Breast epithelium (tissue), 4 donors: ENCODE data around the gene KDM4C. TPM values are rescaled to one million over a fixed set of nuclear protein-coding genes. Genes with fewer than 3 reads are reported as not detected.

Source experiments
- DNase-seq, 2 donors: peaks; one replicate each; pipeline ENCODE4 v3.0.0-alpha.2; 2019; ENCODE audit warnings: low spot score in 2 of 2
- H3K27ac ChIP-seq, 2 donors: fragments of 200-600 bp; sonication (generic) in 1 of 2; one replicate each; pipeline ENCODE4 v1.5.1; 2016 to 2019; ENCODE audit warnings: mild to moderate bottlenecking in 1 of 2
- H3K27me3 ChIP-seq, 2 donors: fragments of 200-600 bp; sonication (generic) in 1 of 2; one replicate each; pipeline versions ENCODE4 v1.5.1 to v1.6.0; 2017 to 2019; ENCODE audit warnings: control low read depth in 1 of 2, mild to moderate bottlenecking in 1 of 2
- H3K36me3 ChIP-seq: fragments of 200-600 bp; one replicate; pipeline ENCODE4 v1.5.1; 2019
- H3K4me1 ChIP-seq, 2 donors: fragments of 200-600 bp; sonication (generic); one replicate each; pipeline ENCODE4 v1.5.1; 2016 to 2019; ENCODE audit warnings: control low read depth in 1 of 2
- H3K4me3 ChIP-seq, 3 donors: fragments of 200-600 bp; sonication (generic); 1 replicate in 2 of 3; 2 replicates in 1 of 3; pipeline ENCODE4 v1.5.1; 2016 to 2019; ENCODE audit warnings: mild to moderate bottlenecking in 3 of 3, moderate library complexity in 2 of 3
- H3K9me3 ChIP-seq, 2 donors: fragments of 200-600 bp; sonication (generic) in 1 of 2; one replicate each; pipeline ENCODE4 v1.5.1; 2016 to 2019; ENCODE audit warnings: control low read depth in 1 of 2
- POLR2A ChIP-seq: fragments of 450-650 bp; IDR thresholded peaks from one replicate; pipeline ENCODE4 v1.6.1; 2016; ENCODE audit warnings: antibody characterized with exemption, mild to moderate bottlenecking, moderate library complexity
- POLR2AphosphoS5 ChIP-seq, 3 donors: sonication (generic); formaldehyde crosslinking; IDR thresholded peaks; one replicate each; pipeline ENCODE4 v1.6.1; 2017; ENCODE audit warnings: antibody characterized with exemption in 3 of 3
- intact Hi-C: fragments of 100-400 bp; cut with DNase I; formaldehyde crosslinking; loops from one replicate; pipeline ENCODE4 v1.15.1; 2023; ENCODE audit warnings: low total_unique reads
- total RNA-seq, 3 donors: library from RNA; depleted of rRNA; stranded (reverse); fragments of >200 nt; gene quantifications; one replicate each; pipeline ENCODE4 v1.1.0, GENCODE V29; 2016
- TF ChIP-seq, protein P1 (sequence below), 3 donors: fragments of 450-650 bp; IDR thresholded peaks; one replicate each; pipeline ENCODE4 v1.5.1; 2016 to 2017; ENCODE audit warnings: antibody characterized with exemption in 3 of 3, mild to moderate bottlenecking in 3 of 3, moderate library complexity in 3 of 3

Gene KDM4C
- total RNA-seq, 3 donors from 2014 or later = 37.8 to 80.9 (median 60.0) TPM

DNA sequence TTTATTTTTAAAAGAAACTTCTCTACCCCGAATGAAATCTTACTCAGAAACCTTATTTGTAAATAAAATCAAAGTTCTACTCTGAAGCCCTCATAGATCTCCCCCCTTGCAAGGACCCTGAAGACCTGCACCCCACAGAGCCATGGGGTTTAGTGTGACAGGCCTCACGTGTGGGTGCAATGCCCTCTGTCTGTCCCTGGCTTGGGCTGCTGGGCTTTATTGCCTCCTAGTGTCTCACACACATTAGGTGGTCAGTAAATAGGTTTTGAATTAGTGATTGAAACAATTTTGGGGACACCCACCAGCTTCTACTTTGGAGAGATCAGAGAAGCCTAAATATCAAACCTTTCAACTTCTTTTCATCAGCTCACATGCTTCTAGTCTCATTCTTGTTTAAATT is 403.7 kb downstream of the KDM4C start:
- no peak overlapping the region for H3K27ac ChIP-seq
- no peaks in the 10 kb centered on the region for H3K4me1 ChIP-seq
- no peak overlapping the region for H3K4me3 ChIP-seq
- H3K27me3 ChIP-seq = no peaks in the 10 kb centered on the region
- intact Hi-C loops = no loop called here
- H3K9me3 ChIP-seq = no peaks in the 10 kb centered on the region
- no peaks in the 10 kb centered on the region for H3K36me3 ChIP-seq
- TF ChIP-seq, protein P1, sequence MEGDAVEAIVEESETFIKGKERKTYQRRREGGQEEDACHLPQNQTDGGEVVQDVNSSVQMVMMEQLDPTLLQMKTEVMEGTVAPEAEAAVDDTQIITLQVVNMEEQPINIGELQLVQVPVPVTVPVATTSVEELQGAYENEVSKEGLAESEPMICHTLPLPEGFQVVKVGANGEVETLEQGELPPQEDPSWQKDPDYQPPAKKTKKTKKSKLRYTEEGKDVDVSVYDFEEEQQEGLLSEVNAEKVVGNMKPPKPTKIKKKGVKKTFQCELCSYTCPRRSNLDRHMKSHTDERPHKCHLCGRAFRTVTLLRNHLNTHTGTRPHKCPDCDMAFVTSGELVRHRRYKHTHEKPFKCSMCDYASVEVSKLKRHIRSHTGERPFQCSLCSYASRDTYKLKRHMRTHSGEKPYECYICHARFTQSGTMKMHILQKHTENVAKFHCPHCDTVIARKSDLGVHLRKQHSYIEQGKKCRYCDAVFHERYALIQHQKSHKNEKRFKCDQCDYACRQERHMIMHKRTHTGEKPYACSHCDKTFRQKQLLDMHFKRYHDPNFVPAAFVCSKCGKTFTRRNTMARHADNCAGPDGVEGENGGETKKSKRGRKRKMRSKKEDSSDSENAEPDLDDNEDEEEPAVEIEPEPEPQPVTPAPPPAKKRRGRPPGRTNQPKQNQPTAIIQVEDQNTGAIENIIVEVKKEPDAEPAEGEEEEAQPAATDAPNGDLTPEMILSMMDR (IDR thresholded peaks at IDR 0.05) = no peak
- TF ChIP-seq POLR2A (no peak), POLR2AphosphoS5 (IDR thresholded peaks at IDR 0.05) (no peak)
- DNase-seq = no peak

DNA sequence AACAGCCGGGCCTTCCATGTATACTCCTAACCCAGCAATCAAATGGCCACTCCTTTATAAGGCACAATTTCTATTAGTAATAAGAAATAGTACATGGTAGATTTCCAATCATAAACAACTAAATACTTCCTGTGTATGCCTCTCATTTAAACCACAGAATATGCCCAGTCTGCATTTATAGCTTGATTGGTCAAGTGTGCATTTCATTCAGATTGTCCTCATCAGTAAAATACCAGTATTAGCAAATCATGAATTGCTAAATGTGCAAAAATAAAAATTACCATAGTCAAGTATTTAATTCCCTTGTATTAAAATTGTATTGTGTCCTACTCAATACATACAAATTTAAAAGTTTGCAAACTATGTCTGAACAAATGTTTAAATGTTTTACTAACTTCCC is 406.2 kb downstream of the KDM4C start:
- no peak for DNase-seq
- intact Hi-C loops = no loop called here
- H3K36me3 ChIP-seq = no peaks in the 10 kb centered on the region
- no peak overlapping the region for H3K27ac ChIP-seq
- H3K9me3 ChIP-seq = no peaks in the 10 kb centered on the region
- no peaks in the 10 kb centered on the region for H3K27me3 ChIP-seq
- no peaks in the 10 kb centered on the region for H3K4me1 ChIP-seq
- no peak overlapping the region for H3K4me3 ChIP-seq
- TF ChIP-seq POLR2A (no peak), POLR2AphosphoS5 (IDR thresholded peaks at IDR 0.05) (no peak)
- TF ChIP-seq, protein P1 (IDR thresholded peaks at IDR 0.05) = no peak

DNA sequence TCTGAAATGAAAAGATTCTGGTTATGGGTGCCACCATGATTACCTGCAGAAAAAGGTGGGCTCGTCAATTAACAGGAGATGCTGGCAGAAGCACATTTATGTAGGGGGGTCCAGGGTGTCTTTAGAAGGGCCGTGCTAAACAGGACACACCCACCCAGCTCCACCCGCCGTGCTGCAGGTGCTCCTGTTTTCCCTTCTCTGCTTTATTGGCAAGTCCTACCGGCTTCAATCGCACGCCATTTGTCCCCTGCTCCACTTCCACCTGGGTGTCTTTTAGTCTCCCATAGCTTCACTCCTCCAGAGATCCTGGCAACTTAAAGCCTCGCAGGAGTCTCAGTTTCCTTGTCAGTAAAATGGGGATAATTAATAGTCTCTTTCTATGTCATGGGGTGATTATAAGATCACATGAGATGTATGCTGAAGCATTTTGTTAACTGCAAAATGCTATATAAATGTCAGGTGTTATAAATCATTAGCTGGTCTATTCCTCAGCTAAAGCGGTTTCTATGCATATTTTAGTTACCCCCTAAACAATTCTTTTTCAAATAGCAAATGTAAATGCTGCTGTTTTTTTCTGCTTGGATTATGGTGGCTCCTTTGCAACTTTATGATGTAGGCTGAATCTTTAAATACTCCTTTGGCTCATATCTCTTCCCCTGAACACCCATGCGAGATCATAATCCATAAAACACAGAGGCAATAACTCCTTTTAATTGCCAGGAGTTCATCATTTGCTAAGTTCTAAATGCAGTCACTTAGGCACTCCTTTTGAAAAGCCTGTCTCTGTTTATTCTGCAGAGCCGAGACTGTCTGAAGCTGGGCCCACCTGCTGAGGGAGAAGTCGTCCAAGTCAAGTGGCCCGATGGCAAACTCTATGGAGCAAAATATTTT is 406.9 kb downstream of the KDM4C start:
- intact Hi-C loops = no loop called here
- no peaks in the 10 kb centered on the region for H3K9me3 ChIP-seq
- no peak overlapping the region for H3K4me3 ChIP-seq
- no peaks in the 10 kb centered on the region for H3K36me3 ChIP-seq
- TF ChIP-seq POLR2AphosphoS5 (IDR thresholded peaks at IDR 0.05) = no peak
- H3K27me3 ChIP-seq = no peaks in the 10 kb centered on the region
- no peak overlapping the region for H3K27ac ChIP-seq
- no peak for DNase-seq
- no peaks in the 10 kb centered on the region for H3K4me1 ChIP-seq

DNA sequence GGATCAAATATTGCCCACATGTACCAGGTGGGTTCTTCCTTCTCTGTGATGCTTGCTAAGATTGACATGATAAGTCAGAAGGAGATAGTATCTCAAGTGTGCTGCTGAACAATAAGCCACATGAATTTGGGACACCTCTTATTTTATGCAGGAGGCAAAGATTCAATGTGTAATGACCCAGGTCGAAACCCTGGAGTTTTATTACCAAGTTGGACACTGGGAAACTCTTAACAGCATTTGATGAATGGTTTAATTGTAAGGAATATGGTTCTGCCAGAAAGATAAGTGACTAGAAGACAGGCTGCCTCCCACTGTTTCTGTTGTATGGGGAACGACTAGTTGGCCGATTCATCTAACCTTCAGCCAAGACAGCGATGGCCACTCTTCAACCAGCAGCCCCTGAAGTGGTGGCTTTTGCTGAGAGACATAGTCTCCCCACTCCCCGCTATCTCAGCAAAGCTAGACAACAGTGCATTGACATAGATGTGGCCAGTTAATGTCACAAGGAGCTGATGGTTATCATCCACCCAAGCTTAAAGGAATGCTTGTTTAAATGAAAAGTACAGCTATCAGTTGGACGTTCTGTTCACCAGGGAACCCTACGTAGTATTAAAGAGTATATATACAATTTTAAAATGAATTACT is 407.7 kb downstream of the KDM4C start:
- DNase-seq = no peak
- intact Hi-C loops = no loop called here
- Histone ChIP-seq H3K4me3 (no peak overlapping the region), H3K27ac (no peak overlapping the region), H3K36me3 (no peaks in the 10 kb centered on the region), H3K4me1 (no peaks in the 10 kb centered on the region), H3K9me3 (no peaks in the 10 kb centered on the region), H3K27me3 (no peaks in the 10 kb centered on the region)
- TF ChIP-seq POLR2A (no peak), POLR2AphosphoS5 (IDR thresholded peaks at IDR 0.05) (no peak)
- TF ChIP-seq, protein P1 (IDR thresholded peaks at IDR 0.05) = no peak

GRCh38 chr9:7166074-7166473 is 408.3 kb downstream of the KDM4C start:
- Histone ChIP-seq H3K27me3 (no peaks in the 10 kb centered on the region), H3K4me1 (no peaks in the 10 kb centered on the region), H3K27ac (no peak overlapping the region), H3K4me3 (no peak overlapping the region), H3K9me3 (no peaks in the 10 kb centered on the region), H3K36me3 (no peaks in the 10 kb centered on the region)
- intact Hi-C loops = no loop called here
- no peak for TF ChIP-seq POLR2AphosphoS5 (IDR thresholded peaks at IDR 0.05)
- TF ChIP-seq, protein P1 (IDR thresholded peaks at IDR 0.05) = no peak
- TF ChIP-seq POLR2A = no peak
- no peak for DNase-seq
